PC-3 (cell line): ENCODE data around the gene TRRAP.

Experiments used
- CTCF ChIP-seq: fragments of 300-600 bp; sonication (generic); conservative IDR thresholded peaks from 2 replicates; pipeline ENCODE4 v1.5.1; 2017; ENCODE audit warnings: antibody characterized with exemption, low read depth, mild to moderate bottlenecking, low read length
- EZH2 ChIP-seq: fragments of 300-600 bp; sonication (generic); IDR thresholded peaks from one replicate; pipeline ENCODE4 v1.6.1; 2017; ENCODE audit warnings: antibody characterized with exemption, mild to moderate bottlenecking, low read length; ENCODE audit not compliant: unreplicated experiment

GRCh38 chr7:98863601-98864000 lies 14.7 kb upstream of the TRRAP start:
- no peak for TF ChIP-seq CTCF
- TF ChIP-seq EZH2: no peak
